Measurements from ENCODE around the gene OPN1MW3.
"Not testable (repeated sequence)": the region's sequence is repeated elsewhere in the genome, so short reads cannot be mapped to it uniquely, and the experiment has no call there.

Gene OPN1MW3

GRCh38 chrX:154257282-154257681 lies at the start of gene OPN1MW3:
Gene OPN1MW3 (plus strand): TSS chrX:154257582. CDS start chrX:154257620, 38 bp downstream.
- not testable (repeated sequence) for DNase-seq

- not testable (repeated sequence) for DNase-seq
Measured at GRCh38 chrX:154209670-154210418, 47.5 kb upstream of the OPN1MW3 start.

- not testable (repeated sequence) for DNase-seq
Measured at GRCh38 chrX:154211057-154211456, 46.3 kb upstream of the OPN1MW3 start.

GRCh38 chrX:154211499-154211898 lies 45.9 kb upstream of the OPN1MW3 start:
- DNase-seq = not testable (repeated sequence)

- not testable (repeated sequence) for DNase-seq
Measured at GRCh38 chrX:154219456-154219855, 37.9 kb upstream of the OPN1MW3 start, which contains the start of gene OPN1MW2. Gene OPN1MW2 (plus strand): TSS chrX:154219756. CDS start chrX:154219816, 60 bp downstream.

- DNase-seq = not testable (repeated sequence)
Measured at GRCh38 chrX:154225292-154225691, 32.1 kb upstream of the OPN1MW3 start.

- not testable (repeated sequence) for DNase-seq
Measured at GRCh38 chrX:154226706-154227105, 30.7 kb upstream of the OPN1MW3 start.

- DNase-seq = not testable (repeated sequence)
Measured at GRCh38 chrX:154231443-154231842, 25.9 kb upstream of the OPN1MW3 start.

- DNase-seq = not testable (repeated sequence)
Measured at GRCh38 chrX:154233620-154234019, 23.8 kb upstream of the OPN1MW3 start.

GRCh38 chrX:154238939-154239559 lies 18.3 kb upstream of the OPN1MW3 start:
- not testable (repeated sequence) for DNase-seq

- not testable (repeated sequence) for DNase-seq
Measured at GRCh38 chrX:154239982-154240503, 17.3 kb upstream of the OPN1MW3 start.

- DNase-seq = not testable (repeated sequence)
Measured at GRCh38 chrX:154247377-154248045, 9.9 kb upstream of the OPN1MW3 start.

GRCh38 chrX:154248076-154248475 lies 9.3 kb upstream of the OPN1MW3 start:
- not testable (repeated sequence) for DNase-seq

GRCh38 chrX:154258711-154259110 lies 1.3 kb downstream of the OPN1MW3 start:
- not testable (repeated sequence) for DNase-seq

- not testable (repeated sequence) for DNase-seq
Measured at GRCh38 chrX:154263072-154263471, 5.7 kb downstream of the OPN1MW3 start.

GRCh38 chrX:154269245-154269644 lies 11.9 kb downstream of the OPN1MW3 start:
- DNase-seq = not testable (repeated sequence)

GRCh38 chrX:154284489-154285338 lies 27.3 kb downstream of the OPN1MW3 start:
- not testable (repeated sequence) for DNase-seq

GRCh38 chrX:154286406-154286805 lies 29.0 kb downstream of the OPN1MW3 start:
- DNase-seq = not testable (repeated sequence)

GRCh38 chrX:154294791-154295574 lies 37.6 kb downstream of the OPN1MW3 start, which contains the start of gene TEX28:
Gene TEX28 (minus strand): TSS chrX:154295124. CDS start chrX:154292117, 3,007 bp downstream.
- DNase-seq = no peak

GRCh38 chrX:154295664-154296310 lies 38.4 kb downstream of the OPN1MW3 start, which contains the start of gene TKTL1:
Gene TKTL1 (plus strand): TSS chrX:154295795. CDS start chrX:154295860, 65 bp downstream.
- DNase-seq = no peak
